A673 (cell line): ENCODE data around the gene NPY4R.
"Not testable (repeated sequence)": the region's sequence is repeated elsewhere in the genome, so short reads cannot be mapped to it uniquely, and the experiment has no call there.

Source experiments
- EZH2 ChIP-seq: fragments of 200-600 bp; sonication (generic); IDR thresholded peaks from 2 replicates; pipeline ENCODE4 v1.6.1; 2017; ENCODE audit warnings: borderline replicate concordance, low read depth, mild to moderate bottlenecking, mixed read lengths, antibody characterized with exemption, low read length; ENCODE audit not compliant: poor library complexity, severe bottlenecking
- TF ChIP-seq, protein P1 (sequence below): fragments of 300-800, 200-600 bp; sonication (generic); conservative IDR thresholded peaks from 2 replicates; pipeline ENCODE4 v1.5.1; 2017; ENCODE audit warnings: low read depth, mild to moderate bottlenecking, antibody characterized with exemption, low read length, moderate library complexity, mixed read lengths

GRCh38 chr10:46447439-46447838 lies 18.3 kb downstream of the NPY4R start:
- TF ChIP-seq, protein P1, sequence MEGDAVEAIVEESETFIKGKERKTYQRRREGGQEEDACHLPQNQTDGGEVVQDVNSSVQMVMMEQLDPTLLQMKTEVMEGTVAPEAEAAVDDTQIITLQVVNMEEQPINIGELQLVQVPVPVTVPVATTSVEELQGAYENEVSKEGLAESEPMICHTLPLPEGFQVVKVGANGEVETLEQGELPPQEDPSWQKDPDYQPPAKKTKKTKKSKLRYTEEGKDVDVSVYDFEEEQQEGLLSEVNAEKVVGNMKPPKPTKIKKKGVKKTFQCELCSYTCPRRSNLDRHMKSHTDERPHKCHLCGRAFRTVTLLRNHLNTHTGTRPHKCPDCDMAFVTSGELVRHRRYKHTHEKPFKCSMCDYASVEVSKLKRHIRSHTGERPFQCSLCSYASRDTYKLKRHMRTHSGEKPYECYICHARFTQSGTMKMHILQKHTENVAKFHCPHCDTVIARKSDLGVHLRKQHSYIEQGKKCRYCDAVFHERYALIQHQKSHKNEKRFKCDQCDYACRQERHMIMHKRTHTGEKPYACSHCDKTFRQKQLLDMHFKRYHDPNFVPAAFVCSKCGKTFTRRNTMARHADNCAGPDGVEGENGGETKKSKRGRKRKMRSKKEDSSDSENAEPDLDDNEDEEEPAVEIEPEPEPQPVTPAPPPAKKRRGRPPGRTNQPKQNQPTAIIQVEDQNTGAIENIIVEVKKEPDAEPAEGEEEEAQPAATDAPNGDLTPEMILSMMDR, result not testable (repeated sequence)
- not testable (repeated sequence) for TF ChIP-seq EZH2
